ENCODE measurements around the gene PIK3CD. TPM values are rescaled to one million over a fixed set of nuclear protein-coding genes. Genes with fewer than 3 reads are reported as not detected.
A peak's percentile ranks its signal among the peaks of the same experiment; 100 is the strongest.
"Not testable (repeated sequence)": the region's sequence is repeated elsewhere in the genome, so short reads cannot be mapped to it uniquely, and the experiment has no call there.

PIK3CD gene
- total RNA-seq, 1 experiment from 2014 or later: 9.0 TPM

DNA sequence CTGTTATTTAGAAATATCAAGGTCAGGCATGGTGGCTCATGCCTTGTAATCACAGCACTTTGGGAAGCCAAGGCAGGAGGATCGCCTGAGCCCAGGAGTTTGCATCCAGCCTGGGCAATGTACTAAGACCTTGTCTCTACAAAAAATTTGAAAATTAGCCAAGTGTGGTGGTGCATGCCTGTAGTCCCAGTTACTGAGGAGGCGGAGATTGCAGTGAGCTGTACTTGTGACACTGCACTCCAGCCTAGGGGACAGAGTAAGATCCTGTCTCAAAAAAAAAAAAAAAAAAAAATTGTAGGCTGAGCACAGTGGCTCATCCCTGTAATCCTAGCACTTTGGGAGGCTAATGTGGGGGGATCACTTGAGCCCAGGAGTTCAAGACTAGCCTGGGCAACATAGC is 45.3 kb downstream of the PIK3CD start:
- Histone ChIP-seq H3K4me3 (no peak overlapping the region), H3K27ac (no peak overlapping the region), H3K27me3 (replicated peaks) (no peaks in the 10 kb centered on the region), H3K9me3 (replicated peaks) (no peaks in the 10 kb centered on the region), H3K36me3 (peaks cover 5% of the 10 kb centered on the region), H3K4me1 (replicated peaks) (peaks cover 25% of the 10 kb centered on the region)
- no peak for DNase-seq (ENCODE audit: low read depth in 1 of 2, low spot score in 2 of 2)

DNA sequence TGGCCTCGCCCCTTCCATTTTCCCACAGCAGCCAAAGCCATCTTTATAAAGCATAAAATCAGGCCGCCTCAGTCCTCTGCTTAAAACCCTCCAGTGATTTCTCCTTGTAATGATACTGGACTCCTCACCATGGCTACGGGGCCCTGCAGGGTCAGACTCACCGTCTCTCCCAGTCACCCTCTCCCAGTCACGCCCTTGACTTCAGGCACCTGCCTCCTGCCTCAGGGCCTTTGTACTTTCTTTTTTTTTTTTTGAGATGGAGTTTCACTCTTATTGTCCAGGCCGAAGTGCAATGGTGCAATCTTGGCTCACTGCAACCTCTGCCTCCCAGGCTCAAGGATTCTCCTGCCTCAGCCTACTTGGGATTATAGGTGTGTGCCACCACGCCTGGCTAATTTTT is 47.8 kb downstream of the PIK3CD start:
- H3K36me3 ChIP-seq: no peaks in the 10 kb centered on the region
- no peaks in the 10 kb centered on the region for H3K9me3 ChIP-seq (replicated peaks)
- H3K4me1 ChIP-seq (replicated peaks): peaks cover 23% of the 10 kb centered on the region
- DNase-seq (ENCODE audit: low read depth in 1 of 2, low spot score in 2 of 2): no peak
- no peaks in the 10 kb centered on the region for H3K27me3 ChIP-seq (replicated peaks)
- no peak overlapping the region for H3K4me3 ChIP-seq
- peak overlapping the region; percentile 63; the same call in 1 of the 2 replicates for H3K27ac ChIP-seq

DNA sequence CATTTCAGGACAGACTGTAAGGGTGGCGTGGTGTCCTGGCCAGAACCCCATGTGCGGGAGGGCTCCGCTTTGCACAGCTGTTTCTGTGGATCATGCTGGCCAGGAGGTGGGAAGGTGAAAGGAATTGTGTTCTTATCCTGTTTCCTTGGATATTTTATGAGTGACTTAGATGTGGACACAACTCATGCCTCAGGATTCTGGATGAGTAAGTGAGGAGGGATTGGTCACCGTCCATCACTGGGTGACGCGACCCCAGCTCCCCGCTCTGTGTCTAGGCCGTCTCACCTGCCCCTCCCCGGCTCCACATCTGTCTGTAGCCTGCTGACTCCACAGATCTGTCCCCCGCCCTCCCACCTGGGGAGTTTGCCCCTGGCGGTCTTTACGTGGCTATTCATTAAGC is 48.8 kb downstream of the PIK3CD start:
- no peak overlapping the region for H3K4me3 ChIP-seq
- DNase-seq (ENCODE audit: low read depth in 1 of 2, low spot score in 2 of 2): peak; percentile 67 to 80
- H3K9me3 ChIP-seq (replicated peaks): no peaks in the 10 kb centered on the region
- H3K4me1 ChIP-seq (replicated peaks): peaks cover 33% of the 10 kb centered on the region
- H3K27ac ChIP-seq: peak overlapping the region; percentile 63
- H3K27me3 ChIP-seq (replicated peaks): no peaks in the 10 kb centered on the region
- no peaks in the 10 kb centered on the region for H3K36me3 ChIP-seq

DNA sequence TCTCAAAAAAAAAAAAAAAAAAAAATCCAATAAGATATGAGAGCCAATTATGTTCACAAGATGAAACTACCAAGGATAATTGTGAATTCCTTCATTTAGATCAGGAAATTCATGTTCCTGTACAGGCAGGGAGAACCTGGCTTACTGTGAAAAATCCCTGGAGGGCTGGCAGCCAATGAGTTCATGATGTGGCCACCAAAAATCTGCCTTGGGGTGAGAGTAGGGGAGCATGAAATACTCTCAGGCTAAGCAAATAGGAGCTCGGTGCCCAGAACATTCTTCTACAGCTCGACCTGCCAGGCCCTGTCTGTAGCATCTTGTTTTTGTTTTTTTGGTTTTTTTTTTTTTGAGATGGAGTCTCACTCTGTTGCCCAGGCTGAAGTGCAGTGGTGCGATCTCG is 50.1 kb downstream of the PIK3CD start:
- Histone ChIP-seq H3K27ac (no peak overlapping the region), H3K4me3 (no peak overlapping the region), H3K9me3 (replicated peaks) (no peaks in the 10 kb centered on the region), H3K4me1 (replicated peaks) (peaks cover 44% of the 10 kb centered on the region), H3K27me3 (replicated peaks) (no peaks in the 10 kb centered on the region), H3K36me3 (no peaks in the 10 kb centered on the region)
- DNase-seq (ENCODE audit: low read depth in 1 of 2, low spot score in 2 of 2): no peak

DNA sequence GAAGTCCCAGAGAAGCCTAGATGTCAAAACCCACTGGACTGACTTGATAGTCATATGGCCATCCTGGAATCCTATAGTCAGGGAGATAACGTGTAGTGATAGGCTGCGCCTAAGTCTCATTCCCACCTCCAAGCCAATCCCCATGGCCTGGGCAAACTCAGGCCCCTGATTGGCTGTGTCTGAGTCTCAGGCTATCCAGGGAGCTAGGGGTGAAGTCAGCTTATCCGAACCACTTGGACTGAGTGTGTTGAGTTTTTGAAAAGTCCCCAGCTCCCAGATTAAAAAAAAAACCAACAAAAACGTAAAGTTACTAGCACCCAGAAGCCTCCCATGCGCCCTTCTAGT is 51.6 kb downstream of the PIK3CD start:
- Histone ChIP-seq H3K9me3 (replicated peaks) (no peaks in the 10 kb centered on the region), H3K36me3 (no peaks in the 10 kb centered on the region), H3K27me3 (replicated peaks) (no peaks in the 10 kb centered on the region), H3K27ac (no peak overlapping the region), H3K4me3 (no peak overlapping the region), H3K4me1 (replicated peaks) (peaks cover 44% of the 10 kb centered on the region)
- DNase-seq (ENCODE audit: low read depth in 1 of 2, low spot score in 2 of 2): no peak

- no peak overlapping the region for H3K4me3 ChIP-seq
- no peak overlapping the region for H3K27ac ChIP-seq
- H3K4me1 ChIP-seq (replicated peaks): peaks cover 44% of the 10 kb centered on the region
- no peaks in the 10 kb centered on the region for H3K36me3 ChIP-seq
- no peaks in the 10 kb centered on the region for H3K27me3 ChIP-seq (replicated peaks)
- DNase-seq (ENCODE audit: low read depth in 1 of 2, low spot score in 2 of 2): no peak
- no peaks in the 10 kb centered on the region for H3K9me3 ChIP-seq (replicated peaks)
These were observed 52.1 kb downstream of the PIK3CD start for GRCh38 chr1:9703681-9704080.

DNA sequence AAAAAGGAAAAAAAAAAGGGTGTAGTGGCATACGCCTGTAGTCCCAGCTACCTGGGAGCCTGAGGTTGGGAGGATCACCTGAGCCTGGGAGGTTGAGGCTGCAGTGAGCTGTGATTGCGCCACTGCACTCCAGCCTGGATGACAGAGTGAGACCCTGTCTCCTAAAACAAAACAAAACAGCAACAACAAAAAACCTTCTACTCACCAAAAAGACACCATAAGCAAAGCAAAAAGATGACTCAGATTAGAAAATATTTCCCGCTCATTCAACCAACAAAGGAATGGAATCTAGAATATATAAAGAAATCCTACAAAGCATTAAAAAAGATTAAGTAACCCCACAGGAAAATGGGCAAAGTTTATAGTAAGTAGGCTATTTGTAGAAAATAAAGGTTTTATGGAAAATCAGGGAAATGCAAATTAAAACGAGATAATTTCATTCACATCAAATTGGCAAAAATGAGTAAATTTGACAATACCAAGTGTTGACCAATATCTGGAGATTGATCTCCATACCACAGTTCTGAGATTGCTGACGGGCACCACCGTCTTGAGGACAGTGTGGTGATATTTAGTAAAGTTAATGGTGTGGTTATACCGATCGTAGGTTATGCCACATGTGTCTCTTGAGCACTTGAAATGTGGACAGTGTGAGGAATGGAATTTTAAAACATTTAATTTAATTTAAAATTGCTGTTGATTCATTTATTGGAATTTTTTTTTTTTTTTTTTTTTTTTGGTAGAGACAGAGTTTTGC is 54.0 kb downstream of the PIK3CD start:
- no peaks in the 10 kb centered on the region for H3K27me3 ChIP-seq (replicated peaks)
- H3K9me3 ChIP-seq (replicated peaks): no peaks in the 10 kb centered on the region
- peak in 1 of 2 experiments; percentile 88 for DNase-seq (ENCODE audit: low read depth in 1 of 2, low spot score in 2 of 2)
- H3K27ac ChIP-seq: peak overlapping the region; percentile 81
- no peak overlapping the region for H3K4me3 ChIP-seq
- H3K36me3 ChIP-seq: 0 out of 2 replicates have a peak, but pooled peaks cover 2% of the 10 kb centered on the region
- H3K4me1 ChIP-seq (replicated peaks): peaks cover 27% of the 10 kb centered on the region

GRCh38 chr1:9706178-9706577 is 54.6 kb downstream of the PIK3CD start:
- no peak for DNase-seq (ENCODE audit: low read depth in 1 of 2, low spot score in 2 of 2)
- H3K27me3 ChIP-seq (replicated peaks): no peaks in the 10 kb centered on the region
- H3K27ac ChIP-seq: peak overlapping the region; percentile 81
- H3K4me3 ChIP-seq: no peak overlapping the region
- peaks cover 6% of the 10 kb centered on the region for H3K36me3 ChIP-seq
- no peaks in the 10 kb centered on the region for H3K9me3 ChIP-seq (replicated peaks)
- peaks cover 22% of the 10 kb centered on the region for H3K4me1 ChIP-seq (replicated peaks)

DNA sequence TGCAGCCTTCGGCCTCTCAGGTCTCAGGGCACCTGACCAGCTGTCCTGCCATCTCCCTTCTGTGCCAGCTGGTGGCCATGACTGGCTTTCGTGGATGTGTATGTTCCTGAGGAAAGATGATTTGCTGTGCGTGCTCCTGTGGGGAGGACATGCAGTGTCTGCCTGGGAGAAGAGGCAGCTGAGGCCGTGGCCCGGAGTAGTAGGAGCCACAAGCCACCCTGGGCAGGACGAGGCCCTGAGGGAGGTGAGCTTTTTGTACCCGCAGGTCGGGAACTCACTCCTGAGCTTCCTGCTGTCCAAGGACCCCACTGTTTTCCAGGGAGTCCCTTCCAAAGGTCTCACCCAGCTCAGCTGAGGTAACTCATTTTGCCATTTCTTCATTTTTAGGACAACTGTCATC is 58.5 kb downstream of the PIK3CD start:
- H3K27me3 ChIP-seq (replicated peaks): no peaks in the 10 kb centered on the region
- H3K36me3 ChIP-seq: peaks cover 13% of the 10 kb centered on the region
- DNase-seq (ENCODE audit: low read depth in 1 of 2, low spot score in 2 of 2): no peak

GRCh38 chr1:9711466-9712020 is 60.0 kb downstream of the PIK3CD start:
- H3K4me3 ChIP-seq: no peak overlapping the region
- no peak for DNase-seq (ENCODE audit: low read depth in 1 of 2, low spot score in 2 of 2)
- H3K9me3 ChIP-seq (replicated peaks): no peaks in the 10 kb centered on the region
- H3K27ac ChIP-seq: no peak overlapping the region
- H3K4me1 ChIP-seq (replicated peaks): no peaks in the 10 kb centered on the region
- peaks cover 16% of the 10 kb centered on the region for H3K36me3 ChIP-seq
- H3K27me3 ChIP-seq (replicated peaks): no peaks in the 10 kb centered on the region

More for the DNA sequence above, 58.5 kb downstream of the PIK3CD start:
- no peak overlapping the region for H3K27ac ChIP-seq
- H3K4me1 ChIP-seq (replicated peaks): peaks cover 14% of the 10 kb centered on the region
- H3K4me3 ChIP-seq: no peak overlapping the region
- no peaks in the 10 kb centered on the region for H3K9me3 ChIP-seq (replicated peaks)

DNA sequence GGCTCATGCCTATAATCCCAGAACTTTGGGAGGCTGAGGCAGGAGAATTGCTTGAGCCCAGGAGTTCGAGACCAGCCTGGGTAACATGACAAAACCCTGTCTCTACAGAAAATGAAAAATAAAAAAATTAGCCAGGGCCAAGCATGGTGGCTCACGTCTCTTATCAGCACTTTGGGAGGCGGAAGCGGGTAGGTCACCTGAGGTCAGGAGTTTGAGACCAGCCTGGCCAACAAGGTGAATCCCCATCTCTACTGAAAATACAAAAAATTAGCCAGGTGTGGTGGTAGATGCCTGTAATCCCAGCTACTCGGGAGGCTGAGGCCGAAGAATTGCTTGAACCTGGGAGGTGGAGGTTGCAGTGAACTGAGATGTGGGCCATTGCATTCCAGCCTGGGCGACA is 61.2 kb downstream of the PIK3CD start:
- not testable (repeated sequence) for H3K9me3 ChIP-seq (replicated peaks); H3K4me1 ChIP-seq (replicated peaks); DNase-seq (ENCODE audit: low read depth in 1 of 2, low spot score in 2 of 2); H3K27me3 ChIP-seq (replicated peaks); H3K27ac ChIP-seq; H3K4me3 ChIP-seq
- peaks cover 21% of the 10 kb centered on the region for H3K36me3 ChIP-seq

- H3K9me3 ChIP-seq (replicated peaks): no peaks in the 10 kb centered on the region
- no peak overlapping the region for H3K4me3 ChIP-seq
- H3K4me1 ChIP-seq (replicated peaks): peaks cover 9% of the 10 kb centered on the region
- H3K27ac ChIP-seq: no peak overlapping the region
- H3K27me3 ChIP-seq (replicated peaks): no peaks in the 10 kb centered on the region
- no peak for DNase-seq (ENCODE audit: low read depth in 1 of 2, low spot score in 2 of 2)
- H3K36me3 ChIP-seq: peaks cover 28% of the 10 kb centered on the region
These were observed 62.8 kb downstream of the PIK3CD start for GRCh38 chr1:9714257-9714718.

DNA sequence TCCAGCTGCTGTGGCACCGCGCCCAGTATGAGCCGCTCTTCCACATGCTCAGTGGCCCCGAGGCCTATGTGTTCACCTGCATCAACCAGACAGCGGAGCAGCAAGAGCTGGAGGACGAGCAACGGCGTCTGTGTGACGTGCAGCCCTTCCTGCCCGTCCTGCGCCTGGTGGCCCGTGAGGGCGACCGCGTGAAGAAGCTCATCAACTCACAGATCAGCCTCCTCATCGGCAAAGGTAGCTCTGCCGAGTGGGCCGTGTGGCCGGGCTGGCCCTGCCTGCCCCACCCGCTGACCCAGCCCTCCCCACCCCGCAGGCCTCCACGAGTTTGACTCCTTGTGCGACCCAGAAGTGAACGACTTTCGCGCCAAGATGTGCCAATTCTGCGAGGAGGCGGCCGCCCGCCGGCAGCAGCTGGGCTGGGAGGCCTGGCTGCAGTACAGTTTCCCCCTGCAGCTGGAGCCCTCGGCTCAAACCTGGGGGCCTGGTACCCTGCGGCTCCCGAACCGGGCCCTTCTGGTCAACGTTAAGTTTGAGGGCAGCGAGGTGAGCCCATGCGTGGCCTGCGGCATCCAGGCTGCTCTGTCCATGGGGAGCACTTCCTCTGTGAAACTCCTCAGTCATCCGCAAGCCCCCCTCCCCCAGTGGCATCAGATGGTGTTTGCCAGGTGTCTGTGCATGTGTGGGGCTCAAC is 64.2 kb downstream of the PIK3CD start:
- no peak overlapping the region for H3K4me3 ChIP-seq
- peaks cover 25% of the 10 kb centered on the region for H3K36me3 ChIP-seq
- DNase-seq (ENCODE audit: low read depth in 1 of 2, low spot score in 2 of 2): no peak
- no peaks in the 10 kb centered on the region for H3K9me3 ChIP-seq (replicated peaks)
- no peak overlapping the region for H3K27ac ChIP-seq
- H3K4me1 ChIP-seq (replicated peaks): peaks cover 16% of the 10 kb centered on the region
- no peaks in the 10 kb centered on the region for H3K27me3 ChIP-seq (replicated peaks)
